Measurements from ENCODE around the gene DNAJC11.
"Not testable (repeated sequence)": the region's sequence is repeated elsewhere in the genome, so short reads cannot be mapped to it uniquely, and the experiment has no call there.

Gene DNAJC11

GRCh38 chr1:6695868-6696267, 5.7 kb downstream of the DNAJC11 start:
- DNase-seq, result no peak

- DNase-seq, result no peak
Observed at GRCh38 chr1:6694121-6694713, 7.4 kb downstream of the DNAJC11 start.

GRCh38 chr1:6692956-6693355, 8.7 kb downstream of the DNAJC11 start:
- DNase-seq, result no peak

- DNase-seq, result no peak
Observed at GRCh38 chr1:6691507-6691906, 10.1 kb downstream of the DNAJC11 start.

DNA sequence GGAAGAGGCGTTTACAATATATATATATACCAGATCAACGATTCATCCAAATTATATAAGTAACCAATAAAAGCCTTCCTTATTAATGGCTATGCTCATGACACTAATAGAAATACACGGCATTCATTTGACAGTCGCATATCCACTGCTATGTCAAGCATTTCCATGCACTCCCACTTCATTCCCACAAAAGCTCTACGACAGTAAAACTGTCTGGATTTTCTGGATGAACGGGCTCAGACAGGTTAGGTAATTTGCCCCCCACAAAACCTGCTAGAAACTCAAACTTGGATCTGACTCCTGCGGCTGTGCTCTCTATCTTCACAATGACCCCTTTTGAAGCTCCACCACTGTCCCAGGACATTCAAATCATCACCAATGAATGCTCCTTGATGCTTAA, 11.4 kb downstream of the DNAJC11 start:
- no peak for DNase-seq

DNA sequence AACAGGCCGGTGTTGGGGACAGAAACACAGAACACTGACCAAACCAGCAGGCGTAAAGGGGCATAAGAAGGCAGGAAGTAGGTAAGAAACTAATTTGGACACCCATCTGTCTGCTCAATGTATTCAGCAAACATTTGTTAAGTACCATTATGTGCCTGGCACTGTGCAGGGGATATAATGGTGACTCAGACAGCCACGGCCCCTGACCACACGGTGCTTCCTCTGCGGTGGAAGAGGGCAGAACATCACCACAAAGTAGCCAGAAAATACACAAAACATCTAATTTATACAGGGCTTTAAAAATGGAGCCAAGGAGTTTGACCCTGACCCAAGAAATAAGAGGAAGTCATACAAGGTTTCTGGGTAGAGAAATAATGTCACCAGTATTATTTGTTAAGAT, 12.9 kb downstream of the DNAJC11 start:
- no peak for DNase-seq

- DNase-seq, result no peak
Observed at GRCh38 chr1:6688001-6688400, 13.6 kb downstream of the DNAJC11 start.

GRCh38 chr1:6686294-6686693, 15.3 kb downstream of the DNAJC11 start:
- no peak for DNase-seq

DNA sequence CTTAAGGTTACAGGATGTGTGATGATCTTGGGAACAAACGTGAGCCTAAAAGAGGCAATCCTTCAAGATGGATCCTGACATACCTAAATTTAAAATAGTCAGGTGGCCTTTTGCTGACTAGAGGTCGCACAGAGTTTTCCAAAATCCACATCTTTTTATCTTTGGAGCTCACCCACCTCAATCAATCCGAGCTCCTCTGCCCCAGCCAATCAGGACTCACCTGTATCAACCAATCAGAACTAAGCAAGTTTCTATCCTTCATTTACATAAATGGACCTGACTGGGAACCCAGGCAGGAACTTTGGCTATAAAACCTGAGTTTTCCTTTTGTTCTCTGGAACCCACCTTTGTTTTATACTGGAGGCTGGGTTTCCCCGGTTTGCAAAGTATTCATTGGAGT, 16.2 kb downstream of the DNAJC11 start:
- DNase-seq, result no peak

- no peak for DNase-seq
Observed at GRCh38 chr1:6683434-6683833, 18.2 kb downstream of the DNAJC11 start.

DNA sequence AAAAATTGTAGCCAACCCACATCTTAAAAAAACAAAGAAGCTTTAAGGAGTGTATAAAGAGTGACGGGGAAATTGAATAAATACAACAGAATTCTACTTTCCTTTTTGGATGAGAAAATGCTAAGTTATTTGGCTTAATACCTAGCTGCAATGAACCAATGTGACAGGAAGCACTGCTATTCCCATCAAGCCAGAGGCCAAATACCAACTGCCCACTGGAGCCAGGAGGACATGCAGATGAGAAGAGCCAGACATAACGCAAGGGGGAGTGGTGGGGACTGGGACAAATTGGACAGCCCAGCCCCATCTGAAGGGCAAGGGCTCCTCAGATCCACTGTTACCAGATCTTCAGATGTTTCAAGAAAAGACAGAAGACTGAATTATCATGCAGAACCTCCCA, 25.7 kb downstream of the DNAJC11 start:
- DNase-seq, result no peak

DNA sequence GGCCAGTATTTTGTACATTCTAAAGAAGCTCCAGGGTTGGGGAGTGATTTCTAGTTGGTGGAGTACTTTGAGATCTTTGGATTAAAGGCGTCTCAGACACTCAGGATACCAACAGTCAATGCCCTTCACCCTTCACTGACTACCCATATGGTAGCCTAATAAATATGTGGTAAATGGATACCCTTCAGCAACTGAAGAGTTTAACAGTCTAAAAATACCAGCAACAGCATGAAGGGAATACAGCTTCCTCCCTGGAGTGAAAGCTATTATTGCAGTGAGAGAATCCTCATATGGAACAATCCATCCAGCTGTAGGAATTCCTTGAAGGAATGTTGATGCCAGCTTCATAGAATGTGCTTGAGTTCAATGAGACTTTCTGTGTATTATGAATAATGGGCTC, 26.8 kb downstream of the DNAJC11 start:
- no peak for DNase-seq

DNA sequence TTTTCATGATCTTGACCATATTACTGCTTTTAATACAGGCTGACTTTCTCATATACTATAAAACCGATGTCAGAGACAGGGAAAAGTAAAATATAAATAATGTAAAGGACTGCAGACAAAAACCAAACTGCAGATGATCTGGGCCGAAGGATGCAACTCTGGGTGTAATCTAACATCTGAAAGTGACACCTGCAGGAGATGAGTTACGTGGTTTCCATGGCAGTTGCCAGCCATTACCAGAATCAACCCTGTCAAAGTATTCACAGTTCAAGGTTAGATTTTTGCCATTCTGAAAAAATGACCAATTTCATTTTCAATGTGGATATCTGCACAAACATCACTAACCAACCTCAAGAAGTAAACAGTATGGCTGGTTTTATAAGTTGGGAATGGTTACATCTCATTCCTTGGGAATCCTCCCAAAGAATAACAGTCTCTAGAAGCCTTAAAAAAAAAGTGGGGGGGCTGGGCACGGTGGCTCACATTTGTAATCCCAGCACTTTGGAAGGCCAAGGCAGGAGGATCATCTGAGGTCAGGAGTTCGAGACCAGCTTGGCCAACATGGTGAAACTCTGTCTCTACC, 27.7 kb downstream of the DNAJC11 start:
- no peak for DNase-seq

- DNase-seq, result no peak
Observed at GRCh38 chr1:6672558-6672957, 29.1 kb downstream of the DNAJC11 start.

- no peak for DNase-seq
Observed at GRCh38 chr1:6668503-6668902, 33.1 kb downstream of the DNAJC11 start.

GRCh38 chr1:6667139-6667538, 34.5 kb downstream of the DNAJC11 start:
- DNase-seq, result no peak

- no peak for DNase-seq
Observed at GRCh38 chr1:6666696-6667095, 34.9 kb downstream of the DNAJC11 start.

- DNase-seq, result not testable (repeated sequence)
Observed at GRCh38 chr1:6662468-6662867, 39.1 kb downstream of the DNAJC11 start.

GRCh38 chr1:6660415-6661049, 41.1 kb downstream of the DNAJC11 start:
- no peak for DNase-seq

DNA sequence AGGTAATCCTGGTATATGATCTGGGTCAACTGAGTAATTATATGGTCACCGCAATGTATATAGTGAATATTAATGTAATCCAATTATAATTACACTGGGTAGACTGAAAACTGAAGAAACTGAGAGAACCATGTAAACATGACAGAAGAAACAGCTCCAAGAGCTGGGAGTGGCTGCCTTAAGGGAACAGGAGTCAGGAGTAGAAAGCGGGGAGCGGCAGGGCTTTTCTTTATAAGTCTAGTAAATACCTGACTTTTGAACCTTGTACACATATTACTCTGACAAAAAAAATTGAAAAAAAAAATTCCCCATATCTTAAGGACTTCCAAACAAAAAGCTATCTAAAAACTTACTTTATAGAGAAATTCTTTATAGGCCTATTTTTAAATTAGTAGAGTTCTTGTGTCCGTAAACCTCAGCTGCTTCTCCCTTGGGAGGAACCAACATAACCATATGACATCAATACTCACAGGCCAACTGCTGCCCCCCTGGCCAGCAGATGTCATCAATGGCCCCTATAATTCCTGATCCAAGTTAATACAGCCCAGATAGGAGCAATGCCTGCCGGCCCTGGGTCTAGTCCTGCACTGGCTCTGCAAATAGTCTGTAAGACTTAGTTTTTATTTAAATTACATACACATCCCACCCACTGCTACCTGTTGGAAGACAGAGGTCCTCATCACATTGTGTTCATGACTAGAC, 43.1 kb downstream of the DNAJC11 start:
- DNase-seq, result no peak

DNA sequence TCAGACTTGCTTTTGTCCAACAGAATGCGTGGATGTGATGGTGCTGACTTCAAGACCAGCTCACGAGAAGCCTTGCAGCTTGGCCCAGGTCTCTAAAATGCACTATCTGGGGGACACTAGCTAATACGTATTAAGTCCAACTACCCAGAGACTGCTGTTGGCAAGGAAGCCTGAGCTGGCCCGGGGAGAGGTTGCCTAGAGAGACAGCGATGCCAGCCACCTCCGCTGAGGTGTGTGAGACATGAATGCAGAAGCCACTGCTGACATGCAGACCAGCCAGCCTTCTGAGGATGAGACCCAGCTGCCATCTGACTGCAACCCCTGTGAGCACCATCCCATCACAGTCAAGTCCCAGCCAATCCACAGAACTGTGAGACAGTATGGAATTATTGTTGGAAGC, 44.5 kb downstream of the DNAJC11 start:
- no peak for DNase-seq

GRCh38 chr1:6653436-6654290, 48.0 kb downstream of the DNAJC11 start:
- no peak for DNase-seq

GRCh38 chr1:6652986-6653385, 48.6 kb downstream of the DNAJC11 start:
- no peak for DNase-seq

Measured in activated naive CD4-positive, alpha-beta T cell treated with Interleukin-2 at 50 U/mL for 16 hours (primary cell).